GM23338 (cell line): ENCODE data around the gene NPPA. TPM values are rescaled to one million over a fixed set of nuclear protein-coding genes. Genes with fewer than 3 reads are reported as not detected.

Source experiments
- ATAC-seq: fragments of 200-7000 bp; cut with Tn5 transposase; 3 replicates; pipeline ENCODE4 v1.9.1; 2020
- DNase-seq: peaks from one replicate; pipeline ENCODE4 v3.0.0-alpha.2; 2015; ENCODE audit warnings: low spot score
- H2AFZ ChIP-seq: fragments of 200-600 bp; sonication (generic); 2 replicates; pipeline ENCODE4 v1.8.0; 2016; ENCODE audit warnings: antibody characterized with exemption, mild to moderate bottlenecking, moderate library complexity
- H3F3A ChIP-seq: fragments of 200-600 bp; sonication (generic); replicated peaks from 2 replicates; pipeline ENCODE4 v1.8.0; 2017; ENCODE audit warnings: antibody characterized with exemption, mixed run types, low read depth
- H3K27ac ChIP-seq: fragments of 200-600 bp; sonication (generic); 2 replicates; pipeline ENCODE4 v1.6.1; 2016; ENCODE audit warnings: low read depth
- H3K27me3 ChIP-seq: fragments of 200-600 bp; sonication (generic); 2 replicates; pipeline ENCODE4 v1.8.0; 2016; ENCODE audit warnings: mild to moderate bottlenecking, mixed run types, moderate library complexity; ENCODE audit not compliant: insufficient read depth
- H3K36me3 ChIP-seq: fragments of 200-600 bp; sonication (generic); 2 replicates; pipeline ENCODE4 v1.8.0; 2016; ENCODE audit warnings: mild to moderate bottlenecking; ENCODE audit not compliant: insufficient read depth
- H3K4me1 ChIP-seq: fragments of 200-600 bp; sonication (generic); 2 replicates; pipeline ENCODE4 v1.8.0; 2016; ENCODE audit warnings: mild to moderate bottlenecking, moderate library complexity; ENCODE audit not compliant: insufficient read depth
- H3K4me2 ChIP-seq: fragments of 200-600 bp; sonication (generic); 2 replicates; pipeline ENCODE4 v1.7.1; 2017; ENCODE audit warnings: mixed run types
- H3K4me3 ChIP-seq: fragments of 200-600 bp; sonication (generic); 2 replicates; pipeline ENCODE4 v1.6.1; 2016; ENCODE audit warnings: mixed run types
- H3K79me2 ChIP-seq: fragments of 200-600 bp; sonication (generic); replicated peaks from 2 replicates; pipeline ENCODE4 v1.8.0; 2017; ENCODE audit warnings: mild to moderate bottlenecking; ENCODE audit not compliant: insufficient read depth
- H3K9me2 ChIP-seq: fragments of 200-600 bp; sonication (generic); 2 replicates; pipeline ENCODE4 v1.8.0; 2017; ENCODE audit not compliant: insufficient read depth
- H4K20me1 ChIP-seq: fragments of 200-600 bp; sonication (generic); replicated peaks from 2 replicates; pipeline ENCODE4 v1.8.0; 2017; ENCODE audit warnings: mild to moderate bottlenecking; ENCODE audit not compliant: insufficient read depth
- H3K27ac Mint-ChIP-seq: 2 replicates; pipeline ENCODE4 v1.8.0; 2020; ENCODE audit warnings: inconsistent platforms, mild to moderate bottlenecking, moderate library complexity, mixed read lengths
- H3K27me3 Mint-ChIP-seq: 3 replicates; pipeline ENCODE4 v1.8.0; 2022; ENCODE audit warnings: low read depth, mild to moderate bottlenecking, moderate library complexity, mixed read lengths, inconsistent platforms; ENCODE audit not compliant: insufficient read depth, poor library complexity
- H3K36me3 Mint-ChIP-seq: 3 replicates; pipeline ENCODE4 v1.8.0; 2021; ENCODE audit warnings: low read depth, mild to moderate bottlenecking, inconsistent platforms, moderate library complexity, mixed read lengths
- H3K4me1 Mint-ChIP-seq: 3 replicates; pipeline ENCODE4 v1.8.0; 2020; ENCODE audit warnings: mild to moderate bottlenecking, inconsistent platforms, mixed read lengths
- H3K4me3 Mint-ChIP-seq: 3 replicates; pipeline ENCODE4 v1.8.0; 2021; ENCODE audit warnings: moderate library complexity, mild to moderate bottlenecking, inconsistent platforms, mixed read lengths
- H3K9me3 Mint-ChIP-seq: 3 replicates; pipeline ENCODE4 v1.8.0; 2020; ENCODE audit warnings: moderate library complexity, mild to moderate bottlenecking, inconsistent platforms, mixed read lengths
- CREB1 ChIP-seq: fragments of 250-450 bp; sonication (Bioruptor Pico); IDR thresholded peaks from 2 replicates; pipeline ENCODE4 v1.5.0; 2020; ENCODE audit warnings: low read depth, mild to moderate bottlenecking, moderate library complexity
- EZH2 ChIP-seq: fragments of 200-600 bp; sonication (generic); IDR thresholded peaks from one replicate; pipeline ENCODE4 v1.8.0; 2017; ENCODE audit warnings: antibody characterized with exemption, mild to moderate bottlenecking, low read depth; ENCODE audit not compliant: unreplicated experiment
- EZH2phosphoT487 ChIP-seq: fragments of 200-600 bp; sonication (generic); IDR thresholded peaks from one replicate; pipeline ENCODE4 v1.8.1; 2018; ENCODE audit warnings: antibody characterized with exemption; ENCODE audit not compliant: unreplicated experiment
- JUNB ChIP-seq: IDR thresholded peaks from one replicate; pipeline ENCODE4 v1.6.1; 2016; ENCODE audit warnings: antibody characterized with exemption; ENCODE audit not compliant: unreplicated experiment
- NANOG ChIP-seq: IDR thresholded peaks from 2 replicates; pipeline ENCODE4 v1.6.1; 2016; ENCODE audit warnings: antibody characterized with exemption, borderline replicate concordance
- POLR2AphosphoS5 ChIP-seq: IDR thresholded peaks from 2 replicates; pipeline ENCODE4 v1.6.1; 2016; ENCODE audit warnings: antibody characterized with exemption, low read depth
- STAT1 ChIP-seq: IDR thresholded peaks from one replicate; pipeline ENCODE4 v1.6.1; 2016; ENCODE audit warnings: antibody characterized with exemption; ENCODE audit not compliant: unreplicated experiment
- ZNF114 ChIP-seq: fragments of 250-450 bp; sonication (Bioruptor Pico); IDR thresholded peaks from 2 replicates; pipeline ENCODE4 v1.5.0; 2020; ENCODE audit warnings: mild to moderate bottlenecking, moderate library complexity
- ZNF331 ChIP-seq: fragments of 250-450 bp; sonication (Bioruptor Pico); IDR thresholded peaks from 2 replicates; pipeline ENCODE4 v1.5.0; 2020; ENCODE audit warnings: low read depth, mild to moderate bottlenecking, moderate library complexity
- polyA plus RNA-seq: library from polyadenylated mRNA; unstranded; fragments of >200 nt; fragmentation: Nextera tagmentation; extraction: Ambion mirVana; gene quantifications from 2 replicates; pipeline ENCODE4 v1.2.1, GENCODE V29; 2016
- total RNA-seq: library from RNA; depleted of rRNA; stranded (reverse); fragments of >200 nt; shearing (Covaris generic); gene quantifications from 2 replicates; pipeline ENCODE4 v1.2.3, GENCODE V29; 2014
- TF ChIP-seq, protein P1 (sequence below): IDR thresholded peaks from one replicate; pipeline ENCODE4 v1.6.1; 2018; ENCODE audit warnings: antibody characterized with exemption; ENCODE audit not compliant: unreplicated experiment
- TF ChIP-seq, protein P2 (sequence below), 2 experiments: fragments of 200-600 bp in 1 of 2; sonication (generic) in 1 of 2; conservative IDR thresholded peaks; 2 replicates each; pipeline versions ENCODE4 v1.5.1 to v1.6.1; 2016 to 2017; ENCODE audit warnings: antibody characterized with exemption in 2 of 2, low read depth in 2 of 2, mild to moderate bottlenecking in 2 of 2, moderate library complexity in 1 of 2
- TF ChIP-seq, protein P3 (sequence below): IDR thresholded peaks from 2 replicates; pipeline ENCODE4 v1.6.1; 2016; ENCODE audit warnings: antibody characterized with exemption
- TF ChIP-seq, protein P4 (sequence below): fragments of 250-450 bp; sonication (Bioruptor Pico); IDR thresholded peaks from 2 replicates; pipeline ENCODE4 v1.5.0; 2020; ENCODE audit warnings: mild to moderate bottlenecking, moderate library complexity

Gene NPPA
- total and polyA plus RNA-seq, 2 experiments from 2014 or later: 0.29 TPM; not detected in 1

DNA sequence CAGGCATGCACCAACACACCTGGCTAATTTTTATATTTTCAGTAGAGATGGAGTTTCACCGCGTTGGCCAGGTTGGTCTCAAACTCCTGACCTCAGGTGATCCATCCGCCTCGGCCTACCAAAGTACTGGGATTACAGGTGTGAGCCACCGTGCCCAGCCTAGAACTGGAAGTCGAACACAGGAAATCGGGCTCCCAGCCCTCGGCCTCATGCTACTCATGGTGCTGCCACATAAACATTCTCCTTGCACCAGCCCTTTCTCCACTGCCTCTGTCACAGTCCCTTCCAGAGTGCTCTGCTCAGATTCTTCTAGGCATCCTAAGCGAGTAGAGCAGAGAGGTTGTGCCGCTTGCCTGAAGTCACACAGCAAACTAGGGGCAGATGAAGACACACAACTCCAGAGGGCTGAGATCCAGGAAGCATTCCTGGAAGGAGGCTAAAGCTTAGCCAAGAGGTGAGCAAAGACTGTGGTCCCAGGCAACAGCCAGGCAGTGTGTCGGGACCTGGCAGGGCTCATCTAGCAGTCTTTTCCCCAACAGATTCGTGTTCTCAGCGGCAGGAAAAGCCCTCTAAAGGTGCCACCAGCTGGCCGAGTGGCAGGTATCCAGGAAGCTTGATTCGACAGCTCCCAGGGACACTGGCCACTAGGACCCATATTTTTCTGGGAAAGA lies 40.8 kb upstream of the NPPA start:
- H3K9me3 Mint-ChIP-seq: no peaks in the 10 kb centered on the region
- H3K27ac ChIP-seq: no peak overlapping the region
- 0 out of 2 replicates have a peak, but pooled peaks cover 2% of the 10 kb centered on the region for H3K4me1 ChIP-seq
- no peak for ATAC-seq
- H3K36me3 ChIP-seq: no peaks in the 10 kb centered on the region
- H4K20me1 ChIP-seq: no peaks in the 10 kb centered on the region
- H2AFZ ChIP-seq: no peak overlapping the region
- H3K4me2 ChIP-seq: no peak overlapping the region
- peaks cover 4% of the 10 kb centered on the region; the same call in 2 of the 3 replicates for H3K4me1 Mint-ChIP-seq
- H3K9me2 ChIP-seq: no peaks in the 10 kb centered on the region
- no peak for TF ChIP-seq JUNB
- TF ChIP-seq NANOG: no peak
- TF ChIP-seq, protein P1, sequence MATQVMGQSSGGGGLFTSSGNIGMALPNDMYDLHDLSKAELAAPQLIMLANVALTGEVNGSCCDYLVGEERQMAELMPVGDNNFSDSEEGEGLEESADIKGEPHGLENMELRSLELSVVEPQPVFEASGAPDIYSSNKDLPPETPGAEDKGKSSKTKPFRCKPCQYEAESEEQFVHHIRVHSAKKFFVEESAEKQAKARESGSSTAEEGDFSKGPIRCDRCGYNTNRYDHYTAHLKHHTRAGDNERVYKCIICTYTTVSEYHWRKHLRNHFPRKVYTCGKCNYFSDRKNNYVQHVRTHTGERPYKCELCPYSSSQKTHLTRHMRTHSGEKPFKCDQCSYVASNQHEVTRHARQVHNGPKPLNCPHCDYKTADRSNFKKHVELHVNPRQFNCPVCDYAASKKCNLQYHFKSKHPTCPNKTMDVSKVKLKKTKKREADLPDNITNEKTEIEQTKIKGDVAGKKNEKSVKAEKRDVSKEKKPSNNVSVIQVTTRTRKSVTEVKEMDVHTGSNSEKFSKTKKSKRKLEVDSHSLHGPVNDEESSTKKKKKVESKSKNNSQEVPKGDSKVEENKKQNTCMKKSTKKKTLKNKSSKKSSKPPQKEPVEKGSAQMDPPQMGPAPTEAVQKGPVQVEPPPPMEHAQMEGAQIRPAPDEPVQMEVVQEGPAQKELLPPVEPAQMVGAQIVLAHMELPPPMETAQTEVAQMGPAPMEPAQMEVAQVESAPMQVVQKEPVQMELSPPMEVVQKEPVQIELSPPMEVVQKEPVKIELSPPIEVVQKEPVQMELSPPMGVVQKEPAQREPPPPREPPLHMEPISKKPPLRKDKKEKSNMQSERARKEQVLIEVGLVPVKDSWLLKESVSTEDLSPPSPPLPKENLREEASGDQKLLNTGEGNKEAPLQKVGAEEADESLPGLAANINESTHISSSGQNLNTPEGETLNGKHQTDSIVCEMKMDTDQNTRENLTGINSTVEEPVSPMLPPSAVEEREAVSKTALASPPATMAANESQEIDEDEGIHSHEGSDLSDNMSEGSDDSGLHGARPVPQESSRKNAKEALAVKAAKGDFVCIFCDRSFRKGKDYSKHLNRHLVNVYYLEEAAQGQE: no peak
- no peak for TF ChIP-seq POLR2AphosphoS5
- no peak for TF ChIP-seq EZH2phosphoT487
- TF ChIP-seq EZH2: no peak
- no peak for TF ChIP-seq ZNF114 (CRISPR knock-in tag)
- TF ChIP-seq, protein P2, sequence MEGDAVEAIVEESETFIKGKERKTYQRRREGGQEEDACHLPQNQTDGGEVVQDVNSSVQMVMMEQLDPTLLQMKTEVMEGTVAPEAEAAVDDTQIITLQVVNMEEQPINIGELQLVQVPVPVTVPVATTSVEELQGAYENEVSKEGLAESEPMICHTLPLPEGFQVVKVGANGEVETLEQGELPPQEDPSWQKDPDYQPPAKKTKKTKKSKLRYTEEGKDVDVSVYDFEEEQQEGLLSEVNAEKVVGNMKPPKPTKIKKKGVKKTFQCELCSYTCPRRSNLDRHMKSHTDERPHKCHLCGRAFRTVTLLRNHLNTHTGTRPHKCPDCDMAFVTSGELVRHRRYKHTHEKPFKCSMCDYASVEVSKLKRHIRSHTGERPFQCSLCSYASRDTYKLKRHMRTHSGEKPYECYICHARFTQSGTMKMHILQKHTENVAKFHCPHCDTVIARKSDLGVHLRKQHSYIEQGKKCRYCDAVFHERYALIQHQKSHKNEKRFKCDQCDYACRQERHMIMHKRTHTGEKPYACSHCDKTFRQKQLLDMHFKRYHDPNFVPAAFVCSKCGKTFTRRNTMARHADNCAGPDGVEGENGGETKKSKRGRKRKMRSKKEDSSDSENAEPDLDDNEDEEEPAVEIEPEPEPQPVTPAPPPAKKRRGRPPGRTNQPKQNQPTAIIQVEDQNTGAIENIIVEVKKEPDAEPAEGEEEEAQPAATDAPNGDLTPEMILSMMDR (conservative IDR thresholded peaks at IDR 0.05; ENCODE audit: low read depth in 2 of 2): no peak
- TF ChIP-seq, protein P3, sequence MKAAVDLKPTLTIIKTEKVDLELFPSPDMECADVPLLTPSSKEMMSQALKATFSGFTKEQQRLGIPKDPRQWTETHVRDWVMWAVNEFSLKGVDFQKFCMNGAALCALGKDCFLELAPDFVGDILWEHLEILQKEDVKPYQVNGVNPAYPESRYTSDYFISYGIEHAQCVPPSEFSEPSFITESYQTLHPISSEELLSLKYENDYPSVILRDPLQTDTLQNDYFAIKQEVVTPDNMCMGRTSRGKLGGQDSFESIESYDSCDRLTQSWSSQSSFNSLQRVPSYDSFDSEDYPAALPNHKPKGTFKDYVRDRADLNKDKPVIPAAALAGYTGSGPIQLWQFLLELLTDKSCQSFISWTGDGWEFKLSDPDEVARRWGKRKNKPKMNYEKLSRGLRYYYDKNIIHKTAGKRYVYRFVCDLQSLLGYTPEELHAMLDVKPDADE: no peak
- no peak for TF ChIP-seq ZNF331 (CRISPR knock-in tag)
- TF ChIP-seq, protein P4, sequence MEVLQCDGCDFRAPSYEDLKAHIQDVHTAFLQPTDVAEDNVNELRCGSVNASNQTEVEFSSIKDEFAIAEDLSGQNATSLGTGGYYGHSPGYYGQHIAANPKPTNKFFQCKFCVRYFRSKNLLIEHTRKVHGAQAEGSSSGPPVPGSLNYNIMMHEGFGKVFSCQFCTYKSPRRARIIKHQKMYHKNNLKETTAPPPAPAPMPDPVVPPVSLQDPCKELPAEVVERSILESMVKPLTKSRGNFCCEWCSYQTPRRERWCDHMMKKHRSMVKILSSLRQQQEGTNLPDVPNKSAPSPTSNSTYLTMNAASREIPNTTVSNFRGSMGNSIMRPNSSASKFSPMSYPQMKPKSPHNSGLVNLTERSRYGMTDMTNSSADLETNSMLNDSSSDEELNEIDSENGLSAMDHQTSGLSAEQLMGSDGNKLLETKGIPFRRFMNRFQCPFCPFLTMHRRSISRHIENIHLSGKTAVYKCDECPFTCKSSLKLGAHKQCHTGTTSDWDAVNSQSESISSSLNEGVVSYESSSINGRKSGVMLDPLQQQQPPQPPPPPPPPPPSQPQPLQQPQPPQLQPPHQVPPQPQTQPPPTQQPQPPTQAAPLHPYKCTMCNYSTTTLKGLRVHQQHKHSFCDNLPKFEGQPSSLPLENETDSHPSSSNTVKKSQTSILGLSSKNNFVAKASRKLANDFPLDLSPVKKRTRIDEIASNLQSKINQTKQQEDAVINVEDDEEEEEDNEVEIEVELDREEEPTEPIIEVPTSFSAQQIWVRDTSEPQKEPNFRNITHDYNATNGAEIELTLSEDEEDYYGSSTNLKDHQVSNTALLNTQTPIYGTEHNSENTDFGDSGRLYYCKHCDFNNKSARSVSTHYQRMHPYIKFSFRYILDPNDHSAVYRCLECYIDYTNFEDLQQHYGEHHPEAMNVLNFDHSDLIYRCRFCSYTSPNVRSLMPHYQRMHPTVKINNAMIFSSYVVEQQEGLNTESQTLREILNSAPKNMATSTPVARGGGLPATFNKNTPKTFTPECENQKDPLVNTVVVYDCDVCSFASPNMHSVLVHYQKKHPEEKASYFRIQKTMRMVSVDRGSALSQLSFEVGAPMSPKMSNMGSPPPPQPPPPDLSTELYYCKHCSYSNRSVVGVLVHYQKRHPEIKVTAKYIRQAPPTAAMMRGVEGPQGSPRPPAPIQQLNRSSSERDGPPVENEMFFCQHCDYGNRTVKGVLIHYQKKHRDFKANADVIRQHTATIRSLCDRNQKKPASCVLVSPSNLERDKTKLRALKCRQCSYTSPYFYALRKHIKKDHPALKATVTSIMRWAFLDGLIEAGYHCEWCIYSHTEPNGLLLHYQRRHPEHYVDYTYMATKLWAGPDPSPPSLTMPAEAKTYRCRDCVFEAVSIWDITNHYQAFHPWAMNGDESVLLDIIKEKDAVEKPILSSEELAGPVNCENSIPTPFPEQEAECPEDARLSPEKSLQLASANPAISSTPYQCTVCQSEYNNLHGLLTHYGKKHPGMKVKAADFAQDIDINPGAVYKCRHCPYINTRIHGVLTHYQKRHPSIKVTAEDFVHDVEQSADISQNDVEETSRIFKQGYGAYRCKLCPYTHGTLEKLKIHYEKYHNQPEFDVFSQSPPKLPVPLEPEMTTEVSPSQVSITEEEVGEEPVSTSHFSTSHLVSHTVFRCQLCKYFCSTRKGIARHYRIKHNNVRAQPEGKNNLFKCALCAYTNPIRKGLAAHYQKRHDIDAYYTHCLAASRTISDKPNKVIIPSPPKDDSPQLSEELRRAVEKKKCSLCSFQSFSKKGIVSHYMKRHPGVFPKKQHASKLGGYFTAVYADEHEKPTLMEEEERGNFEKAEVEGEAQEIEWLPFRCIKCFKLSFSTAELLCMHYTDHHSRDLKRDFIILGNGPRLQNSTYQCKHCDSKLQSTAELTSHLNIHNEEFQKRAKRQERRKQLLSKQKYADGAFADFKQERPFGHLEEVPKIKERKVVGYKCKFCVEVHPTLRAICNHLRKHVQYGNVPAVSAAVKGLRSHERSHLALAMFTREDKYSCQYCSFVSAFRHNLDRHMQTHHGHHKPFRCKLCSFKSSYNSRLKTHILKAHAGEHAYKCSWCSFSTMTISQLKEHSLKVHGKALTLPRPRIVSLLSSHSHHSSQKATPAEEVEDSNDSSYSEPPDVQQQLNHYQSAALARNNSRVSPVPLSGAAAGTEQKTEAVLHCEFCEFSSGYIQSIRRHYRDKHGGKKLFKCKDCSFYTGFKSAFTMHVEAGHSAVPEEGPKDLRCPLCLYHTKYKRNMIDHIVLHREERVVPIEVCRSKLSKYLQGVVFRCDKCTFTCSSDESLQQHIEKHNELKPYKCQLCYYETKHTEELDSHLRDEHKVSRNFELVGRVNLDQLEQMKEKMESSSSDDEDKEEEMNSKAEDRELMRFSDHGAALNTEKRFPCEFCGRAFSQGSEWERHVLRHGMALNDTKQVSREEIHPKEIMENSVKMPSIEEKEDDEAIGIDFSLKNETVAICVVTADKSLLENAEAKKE (CRISPR knock-in tag): no peak
- no peak for TF ChIP-seq CREB1 (CRISPR knock-in tag)
- TF ChIP-seq STAT1: no peak
- no peak overlapping the region for H3K4me3 ChIP-seq
- no peaks in the 10 kb centered on the region for H3K36me3 Mint-ChIP-seq
- no peaks in the 10 kb centered on the region for H3F3A ChIP-seq
- H3K27me3 Mint-ChIP-seq: peaks cover 6% of the 10 kb centered on the region
- H3K4me3 Mint-ChIP-seq: no peak overlapping the region
- no peaks in the 10 kb centered on the region for H3K27me3 ChIP-seq
- H3K27ac Mint-ChIP-seq: no peak overlapping the region
- DNase-seq: no peak
- H3K79me2 ChIP-seq: no peaks in the 10 kb centered on the region
